ENCODE data around the gene THRAP3.

DNA sequence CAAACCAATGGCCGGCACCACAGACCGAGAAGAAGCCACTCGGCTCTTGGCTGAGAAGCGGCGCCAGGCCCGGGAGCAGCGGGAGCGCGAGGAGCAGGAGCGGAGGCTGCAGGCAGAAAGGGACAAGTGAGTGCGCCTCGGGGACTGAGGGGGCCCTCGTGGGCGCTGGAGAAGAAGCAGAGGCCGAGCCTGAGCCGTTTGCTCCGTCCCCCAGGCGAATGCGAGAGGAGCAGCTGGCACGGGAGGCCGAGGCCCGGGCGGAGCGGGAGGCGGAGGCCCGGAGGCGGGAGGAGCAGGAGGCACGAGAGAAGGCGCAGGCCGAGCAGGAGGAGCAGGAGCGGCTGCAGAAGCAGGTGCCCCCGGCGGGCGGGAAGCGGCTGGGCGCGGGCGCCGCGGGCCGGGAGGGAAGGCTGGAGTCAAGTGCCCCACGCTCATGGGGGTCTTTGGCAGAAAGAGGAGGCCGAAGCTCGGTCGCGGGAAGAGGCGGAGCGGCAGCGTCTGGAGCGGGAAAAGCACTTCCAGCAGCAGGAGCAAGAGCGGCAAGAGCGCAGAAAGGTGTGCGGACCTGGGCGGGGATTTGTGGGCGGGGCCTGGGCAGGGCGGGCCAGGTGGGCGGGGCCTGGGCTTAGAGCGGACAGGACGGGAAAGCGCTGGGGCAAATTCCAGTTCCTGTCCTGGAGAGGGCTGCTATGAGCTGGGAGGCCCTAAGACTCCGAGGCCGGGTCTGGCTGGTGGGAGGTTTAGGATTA is 45.6 kb upstream of the THRAP3 start:
- no peak for TF ChIP-seq CTCF (conservative IDR thresholded peaks at IDR 0.05; ENCODE audit: low read depth, low read length)
- no peak for TF ChIP-seq EZH2 (IDR thresholded peaks at IDR 0.05; ENCODE audit: borderline replicate concordance, low read depth, low read length, poor library complexity, severe bottlenecking)
